GM19035 (cell line): ENCODE data around the gene GLIS2.

Experiments used
- ATAC-seq: cut with Tn5 transposase; IDR thresholded peaks from one replicate; pipeline ENCODE4 v1.9.1; 2021; ENCODE audit not compliant: unreplicated experiment

The GLIS2 gene

DNA sequence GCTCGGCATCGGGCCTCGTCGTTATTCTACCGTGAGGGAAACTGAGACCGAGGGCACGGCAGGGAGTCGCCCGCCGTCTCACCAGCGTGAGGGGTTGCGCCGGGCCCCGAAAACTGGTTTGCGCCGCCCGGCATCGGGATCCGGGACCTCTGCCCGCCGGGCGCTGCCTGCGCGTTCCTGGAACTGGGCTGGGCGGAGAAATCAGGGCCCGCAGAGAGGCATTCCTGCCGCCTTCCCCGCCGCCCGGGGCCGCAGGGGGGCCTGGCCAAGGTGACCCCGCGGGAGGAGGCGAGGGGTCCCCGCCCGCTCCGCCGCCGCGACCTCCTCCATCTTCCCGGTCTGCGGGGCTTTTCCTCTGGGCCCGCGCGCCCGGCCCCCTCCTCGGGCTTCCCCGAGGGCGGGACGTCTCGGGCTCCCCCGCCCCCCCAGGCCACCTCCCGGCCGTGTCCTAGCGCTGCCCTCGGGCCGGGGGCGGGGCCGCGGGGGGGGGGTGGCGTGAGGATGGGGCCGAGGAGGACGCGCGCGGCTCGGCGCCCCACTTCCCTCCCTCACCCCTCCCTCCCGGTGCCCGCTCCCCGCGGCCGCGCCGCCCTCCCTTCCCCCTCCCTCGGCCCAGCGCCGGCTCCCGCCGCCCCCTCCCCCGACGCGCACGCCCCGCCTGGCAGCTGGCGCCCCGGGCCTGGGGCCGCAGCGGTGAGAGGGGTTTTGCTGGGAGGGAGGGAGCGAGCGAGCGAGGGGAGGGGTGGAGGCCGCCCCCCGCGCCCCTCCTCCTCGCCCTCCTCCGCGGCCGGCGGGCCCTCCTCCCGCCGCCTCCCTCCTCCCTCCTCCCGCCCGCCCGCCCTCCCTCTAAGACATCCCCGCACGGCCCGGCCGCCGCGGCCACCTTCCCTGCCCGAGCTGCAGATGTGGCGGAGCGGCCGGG, at the start of gene GLIS2:
GLIS2 (plus strand) TSS at position 882 of the 922 bp plus-strand sequence. CDS start 16,214 bp downstream, outside the sequence.
- no peak for ATAC-seq

DNA sequence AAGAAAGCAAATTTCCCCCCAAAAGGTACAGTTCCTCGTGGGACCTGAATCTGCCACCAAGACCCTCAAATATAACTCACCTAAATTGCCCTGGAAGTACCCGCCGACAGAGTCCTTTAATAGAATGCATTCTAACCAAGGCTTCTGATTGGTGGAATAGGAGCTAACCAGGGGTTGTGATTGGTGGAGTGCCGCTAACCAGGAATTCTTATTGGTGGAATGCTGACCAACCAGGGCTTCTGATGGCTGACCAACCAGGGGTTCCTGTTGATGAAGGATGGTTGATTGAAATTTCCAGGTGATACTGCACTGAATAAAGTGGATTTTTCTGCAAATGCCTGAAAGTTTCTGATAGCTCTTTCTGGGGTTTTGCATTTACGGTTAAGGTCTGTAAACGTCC, 49.5 kb upstream of the GLIS2 start:
- no peak for ATAC-seq

- ATAC-seq, result no peak
Measured at GRCh38 chr16:4270091-4270490, 45.8 kb upstream of the GLIS2 start.

DNA sequence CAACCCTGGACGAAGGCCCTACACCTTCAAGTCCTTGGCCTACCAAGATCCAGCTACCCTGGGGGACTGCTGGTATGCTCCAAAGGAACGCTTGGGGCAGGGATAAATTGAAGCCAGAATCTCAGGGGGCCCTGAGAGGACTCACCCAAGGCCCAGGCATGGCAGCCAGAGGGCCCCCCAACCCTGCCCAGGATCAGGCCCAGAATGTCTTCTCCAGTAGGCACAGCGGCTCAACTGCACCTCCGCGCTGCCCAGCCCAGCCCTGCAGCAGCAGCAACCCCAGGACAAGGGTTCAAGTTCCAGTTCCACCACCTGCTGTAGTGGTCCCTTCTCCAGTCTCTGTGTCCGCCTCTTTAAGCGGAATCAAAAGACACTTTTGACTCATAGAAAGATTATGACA, 45.3 kb upstream of the GLIS2 start:
- no peak for ATAC-seq

DNA sequence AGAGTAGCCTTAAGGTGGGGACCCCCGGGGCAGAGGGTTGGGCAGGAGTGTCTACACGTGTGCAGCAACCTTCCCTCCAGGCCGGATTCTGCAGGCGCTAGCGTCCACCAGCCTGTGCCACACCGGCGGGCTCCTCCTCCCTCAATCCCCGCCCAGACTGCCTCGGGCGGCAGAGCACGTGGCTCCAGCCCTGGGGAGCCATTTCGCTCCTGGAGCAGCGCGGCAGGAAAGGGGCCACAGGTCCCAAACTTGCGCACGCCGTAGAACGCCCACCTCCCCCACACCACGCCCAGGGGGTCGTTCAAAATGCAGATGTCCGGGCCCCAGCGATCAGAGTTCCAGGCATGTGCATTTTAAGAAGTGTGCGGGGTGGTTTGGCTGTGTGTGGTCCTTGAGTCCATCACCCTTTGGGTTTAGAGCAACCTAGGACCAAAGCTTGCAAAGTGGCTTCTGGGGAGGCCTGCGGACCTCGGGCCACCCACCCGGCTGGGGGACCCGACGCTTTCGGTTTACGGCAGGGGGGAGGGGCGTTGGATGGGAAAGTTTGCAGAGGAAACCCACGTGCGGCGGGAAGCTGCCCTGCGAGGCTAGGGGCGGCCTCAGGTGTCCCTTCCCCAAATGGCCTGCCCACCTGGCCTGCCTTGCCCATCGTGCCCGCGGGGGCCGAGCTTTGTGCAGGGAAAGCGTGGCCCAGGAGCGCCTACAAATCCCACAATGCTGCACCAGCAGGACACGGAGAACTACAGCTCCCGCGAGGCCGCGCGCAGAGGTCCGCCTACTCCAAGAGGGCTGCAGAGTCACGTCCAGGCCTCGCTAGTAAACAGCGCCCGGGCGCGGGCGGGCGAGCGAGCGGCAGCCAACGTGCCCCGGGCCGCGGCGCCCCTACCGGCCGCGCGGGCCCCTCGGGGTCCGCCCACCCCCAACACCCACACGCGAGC, 44.4 kb upstream of the GLIS2 start:
- ATAC-seq, result peak; percentile 66

GRCh38 chr16:4272114-4272956, 43.5 kb upstream of the GLIS2 start:
- ATAC-seq, result peak; percentile 1

DNA sequence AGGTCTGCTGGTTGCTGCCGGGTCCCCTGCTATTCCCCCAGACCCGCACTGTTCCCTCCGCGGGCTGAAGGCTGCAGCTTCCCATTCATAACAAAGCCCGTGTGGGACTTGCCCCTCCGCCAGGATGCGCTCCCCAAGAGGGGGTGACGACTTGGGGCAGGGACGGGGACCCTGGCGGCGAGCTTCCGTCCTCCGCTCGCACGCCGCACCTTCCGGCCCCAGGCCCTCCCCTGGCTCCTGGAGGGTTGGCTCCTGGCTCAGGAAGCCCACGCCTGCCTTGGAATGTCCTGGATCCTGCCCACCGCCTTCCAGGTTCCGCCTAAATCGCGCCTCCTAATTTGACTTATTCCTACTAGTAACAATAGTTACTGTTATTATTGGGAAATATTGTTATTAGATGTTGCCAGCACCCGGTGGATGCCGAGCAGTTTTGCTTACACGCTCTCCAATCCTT, 42.0 kb upstream of the GLIS2 start:
- peak; percentile 16 for ATAC-seq

DNA sequence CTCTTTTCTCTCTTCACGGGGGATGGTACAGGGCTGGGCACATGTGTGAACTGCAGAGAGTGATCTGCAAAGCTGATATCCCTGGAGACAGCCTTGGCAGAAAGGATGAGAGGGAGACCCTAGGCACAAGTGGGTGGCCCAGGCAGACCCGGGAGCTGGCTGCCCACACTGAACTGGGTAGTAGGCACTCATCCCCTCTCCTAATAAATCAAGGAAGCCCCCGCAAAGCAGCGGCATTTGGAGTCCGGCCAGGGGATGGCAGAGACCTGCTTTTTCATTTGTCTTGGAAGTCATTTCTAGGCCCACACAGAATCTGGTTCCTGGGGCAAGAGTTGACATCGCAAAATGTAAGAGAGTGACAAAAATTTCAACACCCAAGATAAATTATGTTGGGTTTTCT, 40.0 kb upstream of the GLIS2 start:
- no peak for ATAC-seq

DNA sequence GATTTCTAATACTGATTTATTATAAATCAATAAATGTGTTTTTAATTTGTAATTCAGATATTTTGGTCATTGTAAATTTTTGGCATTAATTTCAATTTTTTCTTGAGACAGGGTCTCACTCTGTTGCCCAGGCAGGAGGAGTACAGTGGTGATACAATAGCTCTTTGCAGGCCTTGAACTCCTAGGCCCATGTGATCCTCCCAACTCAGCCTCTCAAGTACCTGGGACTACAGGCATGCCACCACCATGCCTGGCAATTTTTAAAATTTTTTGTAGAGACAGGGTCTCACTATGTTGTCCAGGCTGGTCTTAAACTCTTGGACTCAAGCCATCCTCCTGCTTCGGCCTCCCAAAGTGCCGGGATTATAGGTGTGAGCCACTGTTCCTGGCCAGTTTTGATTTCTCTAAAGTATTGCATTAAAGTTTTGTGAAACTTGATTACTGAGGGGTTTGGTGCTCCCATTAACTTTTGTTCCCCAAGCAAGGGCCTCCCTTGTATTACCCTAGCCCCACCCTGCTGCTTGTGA, 37.8 kb upstream of the GLIS2 start:
- no peak for ATAC-seq

DNA sequence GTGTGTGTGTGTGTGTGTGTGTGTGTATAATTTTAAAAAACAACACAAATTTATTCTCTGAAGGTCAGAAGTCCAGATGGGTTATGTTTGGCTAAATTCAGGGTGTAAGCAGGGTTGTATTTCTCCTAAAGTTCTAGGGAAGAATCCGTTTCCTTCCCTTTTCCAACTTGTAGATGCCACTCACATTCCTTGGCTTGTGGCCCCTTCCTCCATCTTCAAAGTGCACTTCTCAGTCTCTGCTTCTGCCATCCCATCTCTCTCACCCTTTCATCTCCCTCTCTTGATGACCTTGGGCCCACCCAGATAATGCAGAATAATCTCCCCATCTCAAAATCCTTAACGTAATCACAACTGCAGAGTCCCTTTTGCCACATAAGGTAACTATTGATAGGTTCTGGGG, 35.2 kb upstream of the GLIS2 start:
- ATAC-seq, result no peak

- no peak for ATAC-seq
Measured at GRCh38 chr16:4283441-4283840, 32.4 kb upstream of the GLIS2 start.

DNA sequence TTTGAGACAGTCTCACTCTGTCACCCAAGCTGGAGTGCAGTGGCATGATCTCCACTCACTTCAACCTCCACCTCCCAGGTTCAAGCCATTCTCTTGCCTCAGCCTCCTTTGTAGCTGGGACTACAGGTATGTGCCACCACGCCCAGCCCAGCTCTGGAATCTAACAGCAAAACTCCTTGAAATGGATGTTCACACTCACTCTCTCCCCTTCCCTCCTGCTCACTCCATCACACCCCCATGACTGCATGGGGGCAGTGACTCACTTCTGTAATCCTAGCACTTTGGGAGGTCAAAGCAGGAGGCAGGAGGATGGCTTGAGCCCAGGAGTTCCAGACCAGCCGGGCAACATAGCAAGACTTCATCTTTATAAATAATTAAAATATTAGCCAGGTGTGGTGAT, 31.9 kb upstream of the GLIS2 start:
- no peak for ATAC-seq

DNA sequence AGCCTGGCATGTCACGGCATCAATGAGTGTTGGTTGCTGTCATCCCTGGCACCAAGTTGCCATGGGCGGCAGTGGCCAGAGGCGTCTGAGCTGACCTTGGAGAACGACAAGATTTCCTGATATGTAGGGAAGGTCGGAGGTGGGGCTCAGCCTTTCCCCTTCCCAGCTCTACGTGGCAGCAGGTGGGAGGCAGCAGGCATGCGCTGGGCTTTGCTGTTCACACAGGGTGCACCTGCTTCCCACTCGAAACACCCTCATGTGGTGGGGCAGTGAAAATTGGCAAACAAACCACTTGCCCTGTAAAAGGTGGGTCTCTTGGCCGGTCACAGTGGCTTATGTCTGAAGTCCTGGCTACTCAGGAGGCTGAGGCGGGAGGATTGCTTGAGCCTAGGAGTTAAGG, 30.7 kb upstream of the GLIS2 start:
- no peak for ATAC-seq

DNA sequence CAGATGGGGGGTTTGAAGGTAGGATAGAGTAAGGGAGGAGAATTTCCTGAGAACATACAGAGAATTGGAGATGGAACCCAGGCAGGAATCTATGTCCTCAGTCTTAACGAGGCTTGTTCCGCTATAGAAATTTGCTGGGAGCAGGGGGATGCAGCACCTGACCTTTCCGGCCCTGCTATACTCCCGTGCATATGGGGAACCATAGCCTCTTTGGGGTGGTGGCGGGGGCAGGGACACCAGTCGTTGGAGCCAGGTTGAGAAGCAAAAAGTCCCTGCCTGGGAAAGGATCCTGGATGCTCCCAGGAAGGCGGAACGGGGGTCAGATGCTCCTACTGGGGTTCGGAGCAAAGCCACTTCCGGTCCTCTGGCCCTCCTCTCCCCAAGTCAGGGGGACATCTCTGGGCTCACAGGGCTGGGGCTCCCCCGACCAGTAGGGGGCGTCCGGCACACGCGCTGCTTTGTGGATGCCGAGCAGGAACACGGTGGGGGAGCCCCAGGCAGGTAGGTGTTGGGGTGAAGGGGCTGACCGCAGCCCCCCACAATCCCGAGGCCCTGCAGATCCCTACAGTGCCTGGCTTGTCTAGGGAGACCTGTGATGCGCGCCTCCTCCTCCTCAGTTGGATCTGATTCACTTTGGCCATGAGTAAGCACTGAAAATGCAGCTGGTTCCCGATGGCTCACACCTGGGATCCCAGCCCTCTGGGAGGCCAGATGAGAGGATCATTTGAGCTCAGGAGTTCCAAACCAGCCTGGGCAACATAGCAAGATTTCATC, 27.5 kb upstream of the GLIS2 start:
- peak; percentile 70 for ATAC-seq

- no peak for ATAC-seq
Measured at GRCh38 chr16:4290236-4290830, 25.5 kb upstream of the GLIS2 start.

DNA sequence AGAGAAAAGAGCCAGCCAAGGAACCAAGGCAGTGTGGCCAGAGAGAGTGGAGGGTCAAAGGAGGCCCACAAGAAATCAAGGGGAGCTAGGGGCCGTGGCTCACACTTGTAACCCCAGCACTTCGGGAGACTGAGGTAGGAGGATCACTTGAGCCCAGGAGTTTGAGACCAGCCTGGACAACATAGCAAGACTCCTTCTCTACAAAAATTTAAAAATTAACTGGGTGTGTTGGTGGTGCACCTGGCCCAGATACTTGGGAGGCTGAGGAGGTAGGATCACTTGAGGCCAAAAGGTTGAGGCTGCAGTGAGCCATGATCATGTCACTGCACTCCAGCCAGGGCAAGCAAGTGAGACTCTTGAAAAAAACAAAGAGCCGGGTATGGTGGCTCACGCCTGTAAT, 24.2 kb upstream of the GLIS2 start:
- ATAC-seq, result no peak

DNA sequence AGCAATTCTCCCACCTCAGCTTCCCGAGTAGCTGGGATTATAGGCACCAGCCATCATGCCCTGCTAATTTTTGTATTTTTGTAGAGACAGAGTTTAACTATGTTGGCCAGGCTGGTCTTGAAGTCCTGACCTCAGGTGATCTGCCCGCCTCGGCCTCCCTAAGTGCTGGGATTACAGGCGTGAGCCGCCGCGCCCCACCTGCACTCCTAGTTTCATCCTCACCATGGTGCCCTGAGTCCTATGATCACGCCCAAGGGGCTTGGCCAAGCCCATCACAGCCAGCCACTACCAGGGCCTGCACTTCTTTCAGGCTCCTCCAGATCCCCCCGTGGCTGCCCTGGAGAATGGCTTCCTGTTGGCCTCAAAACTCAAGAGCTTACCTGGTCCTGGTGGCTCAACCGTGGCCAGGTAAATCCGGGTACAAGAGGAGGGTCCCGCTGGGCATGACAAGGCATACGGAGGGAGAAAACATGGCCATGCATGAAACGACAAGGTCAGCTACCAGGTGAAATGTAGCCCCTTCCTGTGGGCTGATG, 22.6 kb upstream of the GLIS2 start:
- no peak for ATAC-seq

- ATAC-seq, result no peak
Measured at GRCh38 chr16:4293822-4294457, 21.9 kb upstream of the GLIS2 start.

- no peak for ATAC-seq
Measured at GRCh38 chr16:4295581-4295980, 20.3 kb upstream of the GLIS2 start.
